Upper lobe of left lung (tissue), 4 donors: ENCODE data around the gene SCTR.

ENCODE experiments used
- EP300 ChIP-seq, 4 donors: sonication (generic); formaldehyde crosslinking; IDR thresholded peaks; one replicate each; pipeline ENCODE4 v1.5.1; 2017; ENCODE audit warnings: antibody characterized with exemption in 4 of 4, control low read depth in 2 of 4
- POLR2A ChIP-seq, 4 donors: fragments of 450-650 bp; IDR thresholded peaks; one replicate each; pipeline ENCODE4 v1.5.1; 2016 to 2017; ENCODE audit warnings: antibody characterized with exemption in 4 of 4, mild to moderate bottlenecking in 2 of 4
- POLR2AphosphoS5 ChIP-seq, 2 donors: sonication (generic); formaldehyde crosslinking; IDR thresholded peaks; one replicate each; pipeline ENCODE4 v1.5.1; 2017; ENCODE audit warnings: antibody characterized with exemption in 2 of 2
- TF ChIP-seq, protein P1 (sequence below), 6 experiments: fragments of 450-650 bp in 4 of 6; fragments of 200-600 bp in 2 of 6; sonication (generic) in 2 of 6; IDR thresholded peaks; one replicate each; pipeline ENCODE4 v1.5.1; 2016 to 2019; ENCODE audit warnings: antibody characterized with exemption in 6 of 6

DNA sequence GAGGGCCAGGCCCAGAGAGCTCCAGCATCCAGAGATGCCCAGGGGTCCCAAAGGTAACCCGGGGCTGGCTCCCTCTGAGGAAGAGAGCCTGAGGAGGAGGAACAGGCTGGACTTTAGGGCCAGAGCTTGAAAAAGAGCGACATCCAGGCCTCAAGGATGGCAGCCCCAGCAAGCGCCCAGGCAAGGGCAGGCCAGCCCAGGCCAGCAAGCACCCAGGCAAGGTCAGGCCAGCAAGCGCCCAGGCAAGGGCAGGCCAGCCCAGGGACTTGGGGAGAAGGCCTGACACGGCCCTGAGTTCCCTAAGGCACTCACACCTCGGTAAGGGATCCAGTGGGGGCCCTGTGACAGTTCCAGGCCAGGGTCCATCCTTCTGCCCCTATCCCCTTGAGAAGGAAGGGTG lies 127.1 kb downstream of the SCTR start:
- TF ChIP-seq, protein P1, sequence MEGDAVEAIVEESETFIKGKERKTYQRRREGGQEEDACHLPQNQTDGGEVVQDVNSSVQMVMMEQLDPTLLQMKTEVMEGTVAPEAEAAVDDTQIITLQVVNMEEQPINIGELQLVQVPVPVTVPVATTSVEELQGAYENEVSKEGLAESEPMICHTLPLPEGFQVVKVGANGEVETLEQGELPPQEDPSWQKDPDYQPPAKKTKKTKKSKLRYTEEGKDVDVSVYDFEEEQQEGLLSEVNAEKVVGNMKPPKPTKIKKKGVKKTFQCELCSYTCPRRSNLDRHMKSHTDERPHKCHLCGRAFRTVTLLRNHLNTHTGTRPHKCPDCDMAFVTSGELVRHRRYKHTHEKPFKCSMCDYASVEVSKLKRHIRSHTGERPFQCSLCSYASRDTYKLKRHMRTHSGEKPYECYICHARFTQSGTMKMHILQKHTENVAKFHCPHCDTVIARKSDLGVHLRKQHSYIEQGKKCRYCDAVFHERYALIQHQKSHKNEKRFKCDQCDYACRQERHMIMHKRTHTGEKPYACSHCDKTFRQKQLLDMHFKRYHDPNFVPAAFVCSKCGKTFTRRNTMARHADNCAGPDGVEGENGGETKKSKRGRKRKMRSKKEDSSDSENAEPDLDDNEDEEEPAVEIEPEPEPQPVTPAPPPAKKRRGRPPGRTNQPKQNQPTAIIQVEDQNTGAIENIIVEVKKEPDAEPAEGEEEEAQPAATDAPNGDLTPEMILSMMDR (IDR thresholded peaks at IDR 0.05) = no peak
- no peak for TF ChIP-seq POLR2A (IDR thresholded peaks at IDR 0.05)
- TF ChIP-seq EP300 (IDR thresholded peaks at IDR 0.05) = no peak
- no peak for TF ChIP-seq POLR2AphosphoS5 (IDR thresholded peaks at IDR 0.05)
